ENCODE measurements around the gene SKIC2. TPM values are rescaled to one million over a fixed set of nuclear protein-coding genes. Genes with fewer than 3 reads are reported as not detected.
"Not testable (repeated sequence)": the region's sequence is repeated elsewhere in the genome, so short reads cannot be mapped to it uniquely, and the experiment has no call there.

SKIC2 gene
- polyA plus RNA-seq, 4 donors: 51.4 to 171 (median 85.7) TPM

DNA sequence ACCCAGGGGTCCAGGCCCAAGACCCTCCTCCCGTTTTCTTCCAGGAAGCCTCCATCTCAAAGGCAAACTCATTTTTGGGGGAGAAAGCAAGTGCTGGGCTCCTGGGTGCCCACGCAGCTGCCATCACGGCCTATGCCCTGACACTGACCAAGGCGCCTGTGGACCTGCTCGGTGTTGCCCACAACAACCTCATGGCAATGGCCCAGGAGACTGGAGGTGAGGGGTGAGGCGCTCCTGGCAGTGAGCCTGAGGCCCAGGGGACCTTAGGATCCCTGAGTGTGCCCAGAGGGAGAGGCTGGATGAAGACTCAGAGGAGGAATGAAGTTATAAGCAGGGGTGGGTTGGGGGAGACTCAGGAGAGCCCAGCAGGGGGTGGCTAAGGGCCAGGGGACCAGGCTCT is 37.4 kb downstream of the SKIC2 start:
- not testable (repeated sequence) for H3K4me3 ChIP-seq (ENCODE audit: low read depth in 1 of 3, low read length in 3 of 3); H3K9me3 ChIP-seq (ENCODE audit: control insufficient read depth in 2 of 2, insufficient read depth in 1 of 2, low read depth in 1 of 2, low read length in 1 of 2); H3K4me1 ChIP-seq (ENCODE audit: control insufficient read depth in 3 of 3, insufficient read depth in 2 of 3, low read depth in 1 of 3, low read length in 2 of 3); H3K36me3 ChIP-seq (ENCODE audit: control insufficient read depth in 3 of 3, insufficient read depth in 2 of 3, low read depth in 1 of 3, low read length in 3 of 3); H3K27me3 ChIP-seq (ENCODE audit: control insufficient read depth in 3 of 3, insufficient read depth in 3 of 3, low read length in 3 of 3); FAIRE-seq; H3K27ac ChIP-seq (ENCODE audit: low read depth in 1 of 3, low read length in 2 of 3); DNase-seq
- WGBS, 3 donors: 82 to 94% (median 82%) methylated on average over 5 to 6 of the region's 6 CpGs

DNA sequence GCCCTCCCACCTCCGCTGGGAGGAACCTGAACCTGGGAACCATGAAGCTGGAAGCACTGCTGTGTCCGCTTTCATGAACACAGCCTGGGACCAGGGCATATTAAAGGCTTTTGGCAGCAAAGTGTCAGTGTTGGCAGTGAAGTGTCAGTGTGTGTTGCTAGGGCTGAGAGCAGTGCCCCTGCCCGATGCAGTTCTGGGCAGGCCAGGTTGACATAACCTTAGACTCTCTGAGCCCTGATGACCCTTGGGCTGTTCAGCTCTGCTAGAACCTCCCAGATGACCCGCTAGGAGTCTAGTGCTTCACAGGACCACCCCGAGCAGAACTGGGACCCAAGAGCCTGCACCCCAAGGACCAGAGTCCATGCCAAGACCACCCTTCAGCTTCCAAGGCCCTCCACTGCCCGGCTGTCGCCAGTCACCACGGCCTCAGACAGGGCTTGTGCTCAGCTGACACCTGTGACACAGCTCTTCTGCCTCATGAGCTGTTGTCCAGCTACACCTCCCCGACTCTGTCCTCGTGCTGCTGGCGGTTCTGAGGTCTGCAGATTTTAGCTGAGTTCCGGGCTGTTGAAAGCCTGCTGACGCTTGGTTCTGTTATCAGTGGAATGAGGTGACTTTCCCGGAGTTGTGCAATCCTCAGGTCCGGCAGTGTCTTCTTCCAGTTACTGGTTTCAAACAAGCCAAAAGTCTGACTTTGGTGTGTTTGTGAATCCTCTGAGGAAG is 43.7 kb downstream of the SKIC2 start:
- not testable (repeated sequence) for H3K4me3 ChIP-seq (ENCODE audit: low read depth in 1 of 3, low read length in 3 of 3); FAIRE-seq; H3K36me3 ChIP-seq (ENCODE audit: control insufficient read depth in 3 of 3, insufficient read depth in 2 of 3, low read depth in 1 of 3, low read length in 3 of 3); H3K27ac ChIP-seq (ENCODE audit: low read depth in 1 of 3, low read length in 2 of 3); DNase-seq; H3K9me3 ChIP-seq (ENCODE audit: control insufficient read depth in 2 of 2, insufficient read depth in 1 of 2, low read depth in 1 of 2, low read length in 1 of 2); H3K27me3 ChIP-seq (ENCODE audit: control insufficient read depth in 3 of 3, insufficient read depth in 3 of 3, low read length in 3 of 3); H3K4me1 ChIP-seq (ENCODE audit: control insufficient read depth in 3 of 3, insufficient read depth in 2 of 3, low read depth in 1 of 3, low read length in 2 of 3)
- WGBS, 3 donors: no CpG with 5 or more reads among the region's 15 CpGs

DNA sequence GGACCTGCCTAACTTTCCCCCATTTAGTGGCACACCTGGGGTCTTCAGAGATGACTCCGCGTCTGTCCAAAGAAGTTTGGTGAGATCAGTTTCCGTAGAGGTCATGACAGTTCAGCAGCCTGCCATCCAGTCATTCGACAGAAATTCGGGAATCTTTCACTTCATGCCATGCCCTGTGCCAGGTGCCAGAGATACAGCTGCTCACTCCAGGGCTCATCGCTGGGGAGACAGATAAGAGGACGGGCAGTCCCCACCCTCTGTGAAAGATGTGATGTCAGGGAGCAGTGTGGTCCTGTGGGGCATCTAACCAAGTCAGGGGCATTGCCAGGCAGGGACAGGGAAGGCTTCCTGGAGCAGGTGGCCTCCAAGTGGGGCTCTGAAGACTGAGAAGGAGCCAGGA is 44.3 kb downstream of the SKIC2 start:
- WGBS, 3 donors: no CpG with 5 or more reads among the region's 7 CpGs
- FAIRE-seq; H3K4me3 ChIP-seq (ENCODE audit: low read depth in 1 of 3, low read length in 3 of 3); H3K36me3 ChIP-seq (ENCODE audit: control insufficient read depth in 3 of 3, insufficient read depth in 2 of 3, low read depth in 1 of 3, low read length in 3 of 3); H3K9me3 ChIP-seq (ENCODE audit: control insufficient read depth in 2 of 2, insufficient read depth in 1 of 2, low read depth in 1 of 2, low read length in 1 of 2); H3K27me3 ChIP-seq (ENCODE audit: control insufficient read depth in 3 of 3, insufficient read depth in 3 of 3, low read length in 3 of 3); DNase-seq; H3K4me1 ChIP-seq (ENCODE audit: control insufficient read depth in 3 of 3, insufficient read depth in 2 of 3, low read depth in 1 of 3, low read length in 2 of 3); H3K27ac ChIP-seq (ENCODE audit: low read depth in 1 of 3, low read length in 2 of 3): not testable (repeated sequence)

DNA sequence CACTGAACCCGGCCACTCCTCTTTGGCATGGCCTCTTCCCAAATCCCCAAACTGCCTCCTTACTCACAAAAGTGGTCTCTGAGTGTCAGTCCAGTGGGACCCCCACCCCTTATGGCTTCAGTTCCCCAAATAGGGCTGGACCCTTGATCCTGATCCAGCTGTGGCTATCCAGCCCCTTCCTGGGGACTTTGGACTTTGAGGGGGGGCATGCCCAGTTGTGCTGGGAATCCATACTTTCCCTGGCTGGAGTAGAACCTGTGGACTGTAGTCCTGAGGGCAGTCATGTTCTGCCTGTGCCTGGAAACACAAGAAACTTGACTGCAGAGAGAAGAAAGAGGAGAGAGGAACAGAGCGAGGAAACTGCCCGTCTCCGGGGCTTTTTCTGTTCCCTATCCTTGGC is 45.4 kb downstream of the SKIC2 start:
- H3K27ac ChIP-seq (ENCODE audit: low read depth in 1 of 3, low read length in 2 of 3); H3K27me3 ChIP-seq (ENCODE audit: control insufficient read depth in 3 of 3, insufficient read depth in 3 of 3, low read length in 3 of 3); DNase-seq; H3K4me1 ChIP-seq (ENCODE audit: control insufficient read depth in 3 of 3, insufficient read depth in 2 of 3, low read depth in 1 of 3, low read length in 2 of 3); H3K36me3 ChIP-seq (ENCODE audit: control insufficient read depth in 3 of 3, insufficient read depth in 2 of 3, low read depth in 1 of 3, low read length in 3 of 3); H3K9me3 ChIP-seq (ENCODE audit: control insufficient read depth in 2 of 2, insufficient read depth in 1 of 2, low read depth in 1 of 2, low read length in 1 of 2); H3K4me3 ChIP-seq (ENCODE audit: low read depth in 1 of 3, low read length in 3 of 3); FAIRE-seq: not testable (repeated sequence)
- WGBS, 3 donors: 85 to 86% (median 85%) methylated on average over 3 to 4 of the region's 4 CpGs

DNA sequence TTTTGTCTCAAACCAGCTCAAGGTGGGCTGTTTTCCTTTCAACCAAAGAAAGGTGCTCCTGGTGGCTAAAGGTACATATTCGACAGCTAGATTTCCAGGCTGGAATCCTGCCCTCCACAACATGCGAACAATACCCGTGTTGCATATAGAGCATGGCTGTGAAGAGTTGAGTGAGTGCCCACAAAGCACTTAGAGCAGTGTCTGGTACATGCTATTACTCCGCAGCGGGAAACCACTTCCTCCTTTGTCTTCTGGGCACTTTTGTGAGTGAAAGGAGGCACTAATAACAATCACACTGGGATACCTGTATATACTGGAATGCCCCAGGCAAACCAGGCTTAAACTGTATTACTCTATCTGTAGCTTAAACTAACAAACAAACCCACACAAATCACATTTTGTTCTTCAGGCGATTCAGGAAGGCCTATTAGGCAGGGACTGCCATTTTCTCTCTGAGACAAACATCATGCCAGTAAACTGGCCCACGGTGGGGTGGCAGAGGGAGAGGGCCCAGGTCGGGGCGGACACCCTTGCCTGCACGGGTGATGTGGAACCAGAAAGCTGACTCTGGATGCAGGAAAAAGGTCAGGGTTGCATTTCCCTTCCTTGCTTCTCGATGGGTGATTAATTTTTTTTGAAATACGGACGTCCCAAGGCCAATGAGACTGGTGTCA is 46.0 kb downstream of the SKIC2 start:
- not testable (repeated sequence) for DNase-seq; H3K36me3 ChIP-seq (ENCODE audit: control insufficient read depth in 3 of 3, insufficient read depth in 2 of 3, low read depth in 1 of 3, low read length in 3 of 3); H3K4me3 ChIP-seq (ENCODE audit: low read depth in 1 of 3, low read length in 3 of 3); H3K4me1 ChIP-seq (ENCODE audit: control insufficient read depth in 3 of 3, insufficient read depth in 2 of 3, low read depth in 1 of 3, low read length in 2 of 3); H3K27me3 ChIP-seq (ENCODE audit: control insufficient read depth in 3 of 3, insufficient read depth in 3 of 3, low read length in 3 of 3); H3K27ac ChIP-seq (ENCODE audit: low read depth in 1 of 3, low read length in 2 of 3); H3K9me3 ChIP-seq (ENCODE audit: control insufficient read depth in 2 of 2, insufficient read depth in 1 of 2, low read depth in 1 of 2, low read length in 1 of 2); FAIRE-seq
- WGBS, 3 donors: 57 to 72% (median 68%) methylated on average over 8 to 9 of the region's 13 CpGs

DNA sequence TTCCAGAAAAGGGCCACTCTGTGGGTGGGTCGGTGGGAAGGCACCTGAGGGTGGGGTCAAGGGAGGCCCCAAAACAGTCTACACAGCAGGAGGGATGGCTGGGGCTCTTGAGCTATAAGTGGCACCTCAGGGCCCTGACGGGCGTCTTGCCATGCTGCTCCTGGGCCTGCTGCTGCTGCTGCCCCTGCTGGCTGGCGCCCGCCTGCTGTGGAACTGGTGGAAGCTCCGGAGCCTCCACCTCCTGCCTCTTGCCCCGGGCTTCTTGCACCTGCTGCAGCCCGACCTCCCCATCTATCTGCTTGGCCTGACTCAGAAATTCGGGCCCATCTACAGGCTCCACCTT is 46.5 kb downstream of the SKIC2 start:
- not testable (repeated sequence) for FAIRE-seq; H3K4me3 ChIP-seq (ENCODE audit: low read depth in 1 of 3, low read length in 3 of 3); H3K9me3 ChIP-seq (ENCODE audit: control insufficient read depth in 2 of 2, insufficient read depth in 1 of 2, low read depth in 1 of 2, low read length in 1 of 2); DNase-seq; H3K27ac ChIP-seq (ENCODE audit: low read depth in 1 of 3, low read length in 2 of 3); H3K36me3 ChIP-seq (ENCODE audit: control insufficient read depth in 3 of 3, insufficient read depth in 2 of 3, low read depth in 1 of 3, low read length in 3 of 3); H3K4me1 ChIP-seq (ENCODE audit: control insufficient read depth in 3 of 3, insufficient read depth in 2 of 3, low read depth in 1 of 3, low read length in 2 of 3); H3K27me3 ChIP-seq (ENCODE audit: control insufficient read depth in 3 of 3, insufficient read depth in 3 of 3, low read length in 3 of 3)
- 76 to 82% (median 80%) methylated on average over 3 to 9 of the region's 9 CpGs for WGBS, 3 donors

DNA sequence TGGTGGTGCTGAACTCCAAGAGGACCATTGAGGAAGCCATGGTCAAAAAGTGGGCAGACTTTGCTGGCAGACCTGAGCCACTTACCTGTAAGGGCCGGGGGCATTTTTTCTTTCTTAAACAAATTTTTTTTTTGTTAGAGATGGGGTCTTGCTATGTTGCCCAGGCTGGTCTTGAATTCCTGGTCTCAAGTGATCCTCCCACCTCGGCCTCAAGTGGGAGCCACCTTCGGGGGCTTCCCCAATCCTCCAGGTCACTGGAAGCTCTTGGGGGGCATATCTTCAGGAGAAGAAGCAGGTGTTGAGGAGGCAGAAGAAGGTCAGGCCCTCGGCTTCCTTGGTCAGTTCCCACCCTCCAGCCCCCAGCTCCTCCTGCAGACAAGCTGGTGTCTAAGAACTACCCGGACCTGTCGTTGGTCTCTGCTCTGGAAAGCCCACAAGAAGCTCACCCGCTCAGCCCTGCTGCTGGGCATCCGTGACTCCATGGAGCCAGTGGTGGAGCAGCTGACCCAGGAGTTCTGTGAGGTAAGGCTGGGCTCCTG is 47.1 kb downstream of the SKIC2 start:
- FAIRE-seq; H3K36me3 ChIP-seq (ENCODE audit: control insufficient read depth in 3 of 3, insufficient read depth in 2 of 3, low read depth in 1 of 3, low read length in 3 of 3); H3K4me3 ChIP-seq (ENCODE audit: low read depth in 1 of 3, low read length in 3 of 3); DNase-seq; H3K27ac ChIP-seq (ENCODE audit: low read depth in 1 of 3, low read length in 2 of 3); H3K9me3 ChIP-seq (ENCODE audit: control insufficient read depth in 2 of 2, insufficient read depth in 1 of 2, low read depth in 1 of 2, low read length in 1 of 2); H3K4me1 ChIP-seq (ENCODE audit: control insufficient read depth in 3 of 3, insufficient read depth in 2 of 3, low read depth in 1 of 3, low read length in 2 of 3); H3K27me3 ChIP-seq (ENCODE audit: control insufficient read depth in 3 of 3, insufficient read depth in 3 of 3, low read length in 3 of 3): not testable (repeated sequence)
- 63 to 72% (median 72%) methylated on average over 6 to 8 of the region's 8 CpGs for WGBS, 3 donors

DNA sequence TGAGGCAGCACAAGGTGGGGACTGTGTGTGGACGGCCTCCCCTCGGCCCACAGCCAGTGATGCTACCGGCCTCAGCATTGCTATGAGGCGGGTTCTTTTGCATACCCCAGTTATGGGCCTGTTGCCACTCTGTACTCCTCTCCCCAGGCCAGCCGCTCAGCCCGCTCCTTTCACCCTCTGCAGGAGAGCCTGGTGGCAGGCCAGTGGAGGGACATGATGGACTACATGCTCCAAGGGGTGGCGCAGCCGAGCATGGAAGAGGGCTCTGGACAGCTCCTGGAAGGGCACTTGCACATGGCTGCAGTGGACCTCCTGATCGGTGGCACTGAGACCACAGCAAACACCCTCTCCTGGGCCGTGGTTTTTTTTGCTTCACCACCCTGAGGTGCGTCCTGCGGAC is 48.1 kb downstream of the SKIC2 start:
- H3K4me1 ChIP-seq (ENCODE audit: control insufficient read depth in 3 of 3, insufficient read depth in 2 of 3, low read depth in 1 of 3, low read length in 2 of 3); H3K27me3 ChIP-seq (ENCODE audit: control insufficient read depth in 3 of 3, insufficient read depth in 3 of 3, low read length in 3 of 3); H3K4me3 ChIP-seq (ENCODE audit: low read depth in 1 of 3, low read length in 3 of 3); H3K27ac ChIP-seq (ENCODE audit: low read depth in 1 of 3, low read length in 2 of 3); H3K36me3 ChIP-seq (ENCODE audit: control insufficient read depth in 3 of 3, insufficient read depth in 2 of 3, low read depth in 1 of 3, low read length in 3 of 3); DNase-seq; H3K9me3 ChIP-seq (ENCODE audit: control insufficient read depth in 2 of 2, insufficient read depth in 1 of 2, low read depth in 1 of 2, low read length in 1 of 2); FAIRE-seq: not testable (repeated sequence)
- WGBS, 3 donors: 75 to 83% (median 81%) methylated on average over 3 to 12 of the region's 12 CpGs
